MM.1S (cell line): ENCODE measurements around the gene TLK1.

Experiments used
- EZH2 ChIP-seq: fragments of 300-600 bp; sonication (generic); optimal IDR thresholded peaks from 2 replicates; pipeline ENCODE3; 2017; ENCODE audit warnings: low read depth, mild to moderate bottlenecking, antibody characterized with exemption, low read length, mixed read lengths
- TF ChIP-seq, protein P1 (sequence below): fragments of 300-600 bp; sonication (generic); IDR thresholded peaks from 2 replicates; pipeline ENCODE4 v1.5.1; 2016; ENCODE audit warnings: antibody characterized with exemption, low read length, mixed read lengths

DNA sequence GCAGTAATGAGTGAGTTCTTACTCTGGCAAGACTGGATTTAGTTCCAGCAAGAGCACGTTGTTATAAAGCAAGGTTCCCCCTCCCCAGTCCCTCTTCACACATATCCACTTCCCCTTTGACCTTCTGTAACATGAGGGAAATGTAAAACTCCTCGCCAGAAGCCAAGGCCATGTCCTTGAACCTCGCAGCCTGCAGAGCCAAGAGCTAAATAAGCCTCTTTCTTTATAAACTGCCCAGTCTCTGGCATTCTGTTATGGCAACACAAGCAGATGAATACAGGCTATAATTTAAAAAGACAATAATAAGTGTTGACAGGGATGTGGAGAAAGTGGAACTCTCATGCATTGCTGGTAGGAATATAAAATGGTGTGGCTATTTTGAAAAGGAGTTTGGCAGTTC lies 60.3 kb downstream of the TLK1 start:
- TF ChIP-seq, protein P1, sequence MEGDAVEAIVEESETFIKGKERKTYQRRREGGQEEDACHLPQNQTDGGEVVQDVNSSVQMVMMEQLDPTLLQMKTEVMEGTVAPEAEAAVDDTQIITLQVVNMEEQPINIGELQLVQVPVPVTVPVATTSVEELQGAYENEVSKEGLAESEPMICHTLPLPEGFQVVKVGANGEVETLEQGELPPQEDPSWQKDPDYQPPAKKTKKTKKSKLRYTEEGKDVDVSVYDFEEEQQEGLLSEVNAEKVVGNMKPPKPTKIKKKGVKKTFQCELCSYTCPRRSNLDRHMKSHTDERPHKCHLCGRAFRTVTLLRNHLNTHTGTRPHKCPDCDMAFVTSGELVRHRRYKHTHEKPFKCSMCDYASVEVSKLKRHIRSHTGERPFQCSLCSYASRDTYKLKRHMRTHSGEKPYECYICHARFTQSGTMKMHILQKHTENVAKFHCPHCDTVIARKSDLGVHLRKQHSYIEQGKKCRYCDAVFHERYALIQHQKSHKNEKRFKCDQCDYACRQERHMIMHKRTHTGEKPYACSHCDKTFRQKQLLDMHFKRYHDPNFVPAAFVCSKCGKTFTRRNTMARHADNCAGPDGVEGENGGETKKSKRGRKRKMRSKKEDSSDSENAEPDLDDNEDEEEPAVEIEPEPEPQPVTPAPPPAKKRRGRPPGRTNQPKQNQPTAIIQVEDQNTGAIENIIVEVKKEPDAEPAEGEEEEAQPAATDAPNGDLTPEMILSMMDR, result no peak
- no peak for TF ChIP-seq EZH2
